ENCODE data around the gene POU6F2. TPM values are rescaled to one million over a fixed set of nuclear protein-coding genes. Genes with fewer than 3 reads are reported as not detected.

Gene POU6F2
- total RNA-seq, 1 donor from 2014 or later: 0.40 TPM

DNA sequence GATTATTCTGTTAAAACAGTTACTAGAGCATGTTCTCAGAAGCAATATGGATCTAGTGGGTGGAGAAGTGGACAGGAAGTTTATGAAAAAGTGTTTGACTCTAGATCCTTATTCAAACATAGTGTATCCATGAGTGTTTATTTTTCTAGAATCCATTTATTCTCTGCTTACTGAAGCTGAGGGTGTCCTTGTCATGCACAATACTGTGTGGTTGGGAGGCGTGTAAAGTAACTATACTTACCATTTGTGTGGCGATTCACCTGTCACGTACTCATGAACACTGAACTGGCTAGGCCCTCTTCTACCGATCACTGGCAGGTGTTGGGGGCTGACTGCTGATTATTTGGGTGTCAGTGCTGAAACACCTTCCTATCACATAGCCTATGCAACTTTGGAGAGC, 74.0 kb downstream of the POU6F2 start:
- TF ChIP-seq CTCF (IDR thresholded peaks at IDR 0.05): no peak
- Mint-ChIP-seq H3K4me3 (ENCODE audit: unreplicated experiment) (no peak overlapping the region), H3K27ac (ENCODE audit: unreplicated experiment) (no peak overlapping the region)

GRCh38 chr7:39054731-39055130, 77.0 kb downstream of the POU6F2 start:
- H3K9me3 Mint-ChIP-seq (ENCODE audit: low read depth): peaks cover 15% of the 10 kb centered on the region
- peaks cover 3% of the 10 kb centered on the region for H3K27me3 Mint-ChIP-seq (ENCODE audit: low read depth)
- no peak overlapping the region for H3K4me3 Mint-ChIP-seq (ENCODE audit: unreplicated experiment)
- H3K36me3 Mint-ChIP-seq (ENCODE audit: low read depth): peaks cover 4% of the 10 kb centered on the region
- DNase-seq (ENCODE audit: low spot score): no peak
- H3K4me1 Mint-ChIP-seq (ENCODE audit: low read depth): no peaks in the 10 kb centered on the region
- no peak for TF ChIP-seq CTCF (IDR thresholded peaks at IDR 0.05)
- no peak overlapping the region for H3K27ac Mint-ChIP-seq (ENCODE audit: unreplicated experiment)

More for the DNA sequence above, 74.0 kb downstream of the POU6F2 start:
- H3K27me3 Mint-ChIP-seq (ENCODE audit: low read depth): peaks cover 3% of the 10 kb centered on the region
- no peaks in the 10 kb centered on the region for H3K4me1 Mint-ChIP-seq (ENCODE audit: low read depth)
- peaks cover 22% of the 10 kb centered on the region for H3K9me3 Mint-ChIP-seq (ENCODE audit: low read depth)
- peaks cover 7% of the 10 kb centered on the region for H3K36me3 Mint-ChIP-seq (ENCODE audit: low read depth)
- DNase-seq (ENCODE audit: low spot score): no peak

DNA sequence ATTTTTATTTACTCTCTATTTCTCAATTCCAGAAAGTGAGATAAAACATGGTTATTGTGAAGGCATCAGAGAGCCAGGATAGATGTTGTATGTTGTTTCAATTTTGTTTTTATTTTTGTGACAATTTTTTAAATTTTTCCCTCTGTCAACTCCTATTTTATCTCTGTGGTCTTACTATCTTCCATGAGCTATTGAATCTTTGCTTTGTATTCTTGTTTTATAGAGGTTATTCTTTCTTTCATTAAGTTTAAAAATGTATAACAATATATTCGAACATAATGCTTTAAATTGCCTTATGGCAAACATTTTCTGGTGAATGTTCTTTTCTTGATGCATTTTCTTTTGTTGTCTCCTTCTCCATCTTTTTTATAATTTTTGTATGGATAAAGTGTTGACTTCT, 78.4 kb downstream of the POU6F2 start:
- H3K9me3 Mint-ChIP-seq (ENCODE audit: low read depth): peaks cover 15% of the 10 kb centered on the region
- no peak overlapping the region for H3K27ac Mint-ChIP-seq (ENCODE audit: unreplicated experiment)

GRCh38 chr7:39062811-39063210, 85.1 kb downstream of the POU6F2 start:
- H3K27me3 Mint-ChIP-seq (ENCODE audit: low read depth): peaks cover 9% of the 10 kb centered on the region
- no peaks in the 10 kb centered on the region for H3K4me1 Mint-ChIP-seq (ENCODE audit: low read depth)

More for the DNA sequence above, 78.4 kb downstream of the POU6F2 start:
- Mint-ChIP-seq H3K27me3 (ENCODE audit: low read depth) (peaks cover 4% of the 10 kb centered on the region), H3K36me3 (ENCODE audit: low read depth) (peaks cover 4% of the 10 kb centered on the region), H3K4me1 (ENCODE audit: low read depth) (no peaks in the 10 kb centered on the region), H3K4me3 (ENCODE audit: unreplicated experiment) (no peak overlapping the region)
- DNase-seq (ENCODE audit: low spot score): no peak
- no peak for TF ChIP-seq CTCF (IDR thresholded peaks at IDR 0.05)

DNA sequence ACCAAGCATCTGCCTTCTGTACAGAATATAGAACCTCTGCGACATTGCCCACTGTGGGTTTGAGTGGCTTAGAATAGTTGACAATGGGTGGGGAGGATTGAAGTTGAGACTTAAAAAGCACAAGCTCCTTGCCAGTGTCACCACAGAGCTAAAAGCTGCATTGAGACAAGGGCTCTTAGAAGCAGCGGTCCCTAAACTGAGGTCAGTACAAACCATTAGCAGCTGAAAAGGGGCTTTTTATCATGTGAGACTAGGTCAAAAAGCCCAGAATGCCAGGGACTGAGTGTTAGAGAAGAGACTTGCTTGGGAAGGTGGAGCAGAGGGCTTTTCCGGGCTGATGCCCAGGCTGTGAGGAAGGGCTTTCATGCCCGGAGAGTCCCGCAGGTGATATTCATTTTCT, 91.3 kb downstream of the POU6F2 start:
- Mint-ChIP-seq H3K4me3 (ENCODE audit: unreplicated experiment) (no peak overlapping the region), H3K27me3 (ENCODE audit: low read depth) (peaks cover 2% of the 10 kb centered on the region), H3K4me1 (ENCODE audit: low read depth) (peaks cover 4% of the 10 kb centered on the region), H3K9me3 (ENCODE audit: low read depth) (no peaks in the 10 kb centered on the region), H3K36me3 (ENCODE audit: low read depth) (no peaks in the 10 kb centered on the region), H3K27ac (ENCODE audit: unreplicated experiment) (no peak overlapping the region)
- no peak for TF ChIP-seq CTCF (IDR thresholded peaks at IDR 0.05)
- DNase-seq (ENCODE audit: low spot score): no peak

More at GRCh38 chr7:39062811-39063210, 85.1 kb downstream of the POU6F2 start:
- no peak for TF ChIP-seq CTCF (IDR thresholded peaks at IDR 0.05)
- no peak for DNase-seq (ENCODE audit: low spot score)
- no peak overlapping the region for H3K4me3 Mint-ChIP-seq (ENCODE audit: unreplicated experiment)
- no peaks in the 10 kb centered on the region for H3K9me3 Mint-ChIP-seq (ENCODE audit: low read depth)
- H3K27ac Mint-ChIP-seq (ENCODE audit: unreplicated experiment): no peak overlapping the region
- H3K36me3 Mint-ChIP-seq (ENCODE audit: low read depth): no peaks in the 10 kb centered on the region

All from chondrocyte (in vitro differentiated cells).